Right atrium auricular region (tissue), 2 donors: ENCODE measurements around the gene LRSAM1. TPM values are rescaled to one million over a fixed set of nuclear protein-coding genes. Genes with fewer than 3 reads are reported as not detected.

Source experiments
- DNase-seq: peaks from one replicate; pipeline ENCODE4 v3.0.0-alpha.2; 2019; ENCODE audit warnings: low spot score
- H3K27ac ChIP-seq, 2 donors: fragments of 200-600 bp; sonication (generic); 1 replicate in 1 of 2; 2 replicates in 1 of 2; pipeline ENCODE4 v1.5.1; 2016 to 2019
- H3K27me3 ChIP-seq, 2 donors: fragments of 200-600 bp; sonication (generic); one replicate each; pipeline versions ENCODE4 v1.5.1 to v1.6.0; 2017 to 2019
- H3K36me3 ChIP-seq: fragments of 200-600 bp; sonication (generic); one replicate; pipeline ENCODE4 v1.5.1; 2016
- H3K4me1 ChIP-seq, 2 donors: fragments of 200-600 bp; sonication (generic); one replicate each; pipeline versions ENCODE4 v1.5.1 to v1.6.0; 2017 to 2019
- H3K4me3 ChIP-seq, 2 donors: fragments of 200-600 bp; sonication (generic); 1 replicate in 1 of 2; 2 replicates in 1 of 2; pipeline ENCODE4 v1.5.1; 2017 to 2019; ENCODE audit warnings: mild to moderate bottlenecking in 1 of 2, moderate library complexity in 1 of 2
- H3K9me3 ChIP-seq, 2 donors: fragments of 200-600 bp; sonication (generic); one replicate each; pipeline ENCODE4 v1.5.1; 2019
- total RNA-seq, 2 donors: library from RNA; depleted of rRNA; stranded (reverse); fragments of >200 nt; gene quantifications; one replicate each; pipeline ENCODE4 v1.1.0, GENCODE V29; 2016
- TF ChIP-seq, protein P1 (sequence below), 2 donors: fragments of 200-600 bp; sonication (generic); IDR thresholded peaks; one replicate each; pipeline ENCODE4 v1.5.1; 2019; ENCODE audit warnings: antibody characterized with exemption in 2 of 2

LRSAM1 gene
- total RNA-seq, 2 donors from 2014 or later, result 12.0 to 23.1 TPM

DNA sequence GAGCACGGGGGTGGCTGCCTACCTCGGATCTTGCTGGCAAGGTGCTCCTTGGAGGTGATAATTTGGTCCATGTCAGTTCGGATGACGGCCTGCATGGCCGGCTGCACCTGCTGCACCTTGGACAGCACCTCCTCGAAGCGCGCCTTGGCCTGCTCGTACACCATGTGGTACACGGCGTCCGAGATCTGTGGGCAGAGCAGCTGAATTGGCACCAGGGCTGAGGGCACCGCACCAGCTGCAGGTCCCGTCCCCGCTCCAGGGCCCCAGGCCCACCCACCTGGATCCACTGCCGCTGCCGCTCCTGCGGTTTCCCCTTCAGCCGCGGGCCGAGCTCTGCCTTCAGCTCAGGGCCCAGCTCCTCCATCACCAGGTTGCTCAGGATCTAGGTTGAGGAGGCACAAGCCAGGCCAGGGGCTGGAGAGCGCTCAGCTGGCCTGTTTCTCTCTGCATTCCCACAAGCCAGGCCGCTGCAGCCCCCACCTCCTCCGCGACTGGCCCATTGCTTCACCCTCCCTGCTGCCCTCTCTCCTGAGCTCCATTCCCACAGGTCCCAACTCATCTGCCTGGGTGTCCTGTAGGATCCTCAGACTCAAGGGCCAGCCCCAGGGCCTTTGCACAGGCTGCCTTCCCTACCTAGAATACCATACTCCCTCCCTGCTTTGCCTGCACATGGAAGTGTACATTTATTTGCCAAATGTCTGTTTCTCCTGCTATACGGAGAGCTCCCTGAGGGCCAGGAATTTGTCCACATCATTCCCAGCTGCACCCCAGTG lies 65.7 kb downstream of the LRSAM1 start:
- peaks cover 36% of the 10 kb centered on the region for H3K36me3 ChIP-seq
- TF ChIP-seq, protein P1, sequence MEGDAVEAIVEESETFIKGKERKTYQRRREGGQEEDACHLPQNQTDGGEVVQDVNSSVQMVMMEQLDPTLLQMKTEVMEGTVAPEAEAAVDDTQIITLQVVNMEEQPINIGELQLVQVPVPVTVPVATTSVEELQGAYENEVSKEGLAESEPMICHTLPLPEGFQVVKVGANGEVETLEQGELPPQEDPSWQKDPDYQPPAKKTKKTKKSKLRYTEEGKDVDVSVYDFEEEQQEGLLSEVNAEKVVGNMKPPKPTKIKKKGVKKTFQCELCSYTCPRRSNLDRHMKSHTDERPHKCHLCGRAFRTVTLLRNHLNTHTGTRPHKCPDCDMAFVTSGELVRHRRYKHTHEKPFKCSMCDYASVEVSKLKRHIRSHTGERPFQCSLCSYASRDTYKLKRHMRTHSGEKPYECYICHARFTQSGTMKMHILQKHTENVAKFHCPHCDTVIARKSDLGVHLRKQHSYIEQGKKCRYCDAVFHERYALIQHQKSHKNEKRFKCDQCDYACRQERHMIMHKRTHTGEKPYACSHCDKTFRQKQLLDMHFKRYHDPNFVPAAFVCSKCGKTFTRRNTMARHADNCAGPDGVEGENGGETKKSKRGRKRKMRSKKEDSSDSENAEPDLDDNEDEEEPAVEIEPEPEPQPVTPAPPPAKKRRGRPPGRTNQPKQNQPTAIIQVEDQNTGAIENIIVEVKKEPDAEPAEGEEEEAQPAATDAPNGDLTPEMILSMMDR (IDR thresholded peaks at IDR 0.05), result no peak
- no peak overlapping the region for H3K27ac ChIP-seq
- H3K4me1 ChIP-seq, result peaks cover 0 to 28% of the 10 kb centered on the region in 2 donors
- DNase-seq, result no peak
- no peak overlapping the region for H3K4me3 ChIP-seq
- no peaks in the 10 kb centered on the region for H3K9me3 ChIP-seq
- H3K27me3 ChIP-seq, result no peaks in the 10 kb centered on the region

DNA sequence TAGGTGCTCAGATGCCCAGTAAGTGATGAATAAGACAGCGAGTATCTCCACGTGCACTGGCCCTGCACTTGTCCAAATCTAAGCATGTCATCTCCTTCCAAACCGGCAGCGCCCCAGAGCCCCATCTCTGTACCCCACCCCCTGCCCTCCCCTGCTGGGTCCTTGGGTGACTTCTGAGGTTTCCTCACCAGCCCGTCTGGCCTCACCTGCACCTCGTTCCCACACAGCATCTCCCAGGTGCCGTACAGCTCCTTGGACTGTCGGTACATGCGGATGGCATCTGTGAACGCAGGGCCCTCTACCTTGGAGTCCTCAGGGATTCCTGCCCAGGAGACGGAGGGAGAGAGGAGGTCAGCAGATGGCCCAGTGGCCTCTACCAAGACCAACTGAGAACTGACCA lies 66.3 kb downstream of the LRSAM1 start:
- H3K36me3 ChIP-seq, result peaks cover 40% of the 10 kb centered on the region
- DNase-seq, result no peak

DNA sequence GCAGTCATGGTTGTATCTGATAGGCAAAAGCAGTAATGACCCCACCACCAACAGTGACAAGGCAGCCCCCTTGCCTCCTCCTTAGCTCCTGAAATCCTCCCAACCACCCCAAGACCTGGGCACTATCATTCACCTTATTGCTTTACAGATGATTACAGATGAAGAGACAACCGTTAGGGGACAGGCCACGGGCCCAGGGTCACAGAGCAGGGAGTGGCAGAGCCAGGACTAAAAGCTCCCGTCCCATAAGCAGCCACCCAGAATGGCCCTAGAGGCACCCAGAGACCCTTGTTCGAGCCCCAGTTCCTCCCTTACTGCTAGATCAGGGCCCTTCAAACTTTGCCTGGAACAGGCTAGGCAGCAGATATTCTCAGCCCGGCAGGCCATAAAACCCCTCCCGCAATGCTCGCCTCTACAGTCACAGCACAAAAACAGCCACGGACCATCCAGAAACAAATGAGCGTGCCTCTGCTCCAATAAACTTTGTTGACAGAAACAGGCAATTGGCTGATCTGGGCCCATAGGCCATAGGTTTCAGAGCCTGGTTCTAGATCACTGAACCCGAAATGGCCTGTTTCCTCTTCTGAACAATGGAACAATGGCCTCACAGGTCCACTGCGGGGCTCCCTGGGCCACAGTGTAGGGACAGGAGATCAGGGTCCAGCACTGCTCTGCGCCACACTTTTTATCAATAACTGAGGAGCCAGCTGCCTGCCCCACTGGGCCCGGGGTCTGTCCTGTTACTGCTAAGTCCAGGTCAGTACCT lies 67.0 kb downstream of the LRSAM1 start:
- TF ChIP-seq, protein P1 (IDR thresholded peaks at IDR 0.05), result no peak
- Histone ChIP-seq H3K36me3 (peaks cover 44% of the 10 kb centered on the region), H3K27ac (peak overlapping the region; percentile 31 to 85)

More for the DNA sequence above, 66.3 kb downstream of the LRSAM1 start:
- H3K9me3 ChIP-seq, result no peaks in the 10 kb centered on the region
- H3K27me3 ChIP-seq, result no peaks in the 10 kb centered on the region
- peaks cover 0 to 34% of the 10 kb centered on the region in 2 donors for H3K4me1 ChIP-seq
- H3K27ac ChIP-seq, result no peak overlapping the region
- TF ChIP-seq, protein P1 (IDR thresholded peaks at IDR 0.05), result no peak
- no peak overlapping the region for H3K4me3 ChIP-seq

DNA sequence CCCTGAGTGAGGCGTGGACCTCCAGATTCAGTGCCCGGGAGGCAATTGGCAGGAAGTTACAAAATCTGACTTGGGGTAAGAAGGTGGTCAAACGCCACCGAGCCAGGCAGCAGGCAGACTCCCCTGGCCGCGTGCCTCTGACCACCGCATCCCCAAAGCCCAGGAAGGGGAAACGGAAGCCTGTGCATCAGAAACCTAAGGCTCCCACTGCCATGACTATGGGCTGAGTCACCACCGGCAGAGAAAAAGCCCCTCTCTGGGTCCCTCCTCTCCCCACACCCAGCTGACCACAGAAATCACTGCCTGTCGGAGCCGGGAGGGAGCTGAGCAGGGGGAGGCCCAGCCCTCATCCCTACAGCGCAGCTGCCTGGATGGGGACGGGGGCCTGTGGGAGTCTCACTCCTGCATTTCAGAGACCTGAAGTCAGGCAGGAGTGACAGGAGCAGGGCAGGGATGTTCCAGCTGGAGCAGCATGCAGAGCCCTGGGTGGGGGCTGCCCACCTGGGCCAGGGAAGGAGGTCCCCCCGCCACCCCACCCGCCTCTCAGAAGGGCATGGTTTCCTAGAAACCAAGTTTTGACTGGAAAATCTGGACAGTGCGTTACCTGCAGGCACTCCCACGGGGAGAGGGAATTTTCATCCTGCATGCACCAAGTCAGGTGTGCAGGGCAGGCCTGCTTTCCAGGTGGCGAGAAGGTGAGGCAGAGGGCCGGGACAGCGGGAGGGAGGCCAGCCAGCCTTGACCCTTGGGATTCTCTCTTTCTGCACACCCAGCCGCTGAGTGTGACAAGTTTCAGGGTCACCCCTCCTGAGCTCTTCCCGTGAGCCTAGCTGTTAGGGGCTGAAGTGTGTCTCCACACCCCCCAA lies 68.2 kb downstream of the LRSAM1 start:
- Histone ChIP-seq H3K4me1 (peaks cover 0 to 36% of the 10 kb centered on the region in 2 donors), H3K27ac (peak overlapping the region; percentile 31 to 85), H3K9me3 (peaks cover 0 to 6% of the 10 kb centered on the region in 2 donors), H3K36me3 (peaks cover 52% of the 10 kb centered on the region), H3K27me3 (no peaks in the 10 kb centered on the region), H3K4me3 (no peak overlapping the region)
- DNase-seq, result no peak
- TF ChIP-seq, protein P1 (IDR thresholded peaks at IDR 0.05), result no peak

More for the DNA sequence above, 67.0 kb downstream of the LRSAM1 start:
- Histone ChIP-seq H3K27me3 (no peaks in the 10 kb centered on the region), H3K4me1 (peaks cover 0 to 36% of the 10 kb centered on the region in 2 donors), H3K4me3 (no peak overlapping the region), H3K9me3 (peaks cover 0 to 2% of the 10 kb centered on the region in 2 donors)
- DNase-seq, result no peak
